ENCODE data around the gene SOCS2. TPM values are rescaled to one million over a fixed set of nuclear protein-coding genes. Genes with fewer than 3 reads are reported as not detected.
"Not testable (repeated sequence)": the region's sequence is repeated elsewhere in the genome, so short reads cannot be mapped to it uniquely, and the experiment has no call there.

SOCS2 gene
- polyA plus RNA-seq (ENCODE audit: insufficient read length in 4 of 4): 10 to 100 TPM; 34.1 to 44.3 (median 40.0) TPM

DNA sequence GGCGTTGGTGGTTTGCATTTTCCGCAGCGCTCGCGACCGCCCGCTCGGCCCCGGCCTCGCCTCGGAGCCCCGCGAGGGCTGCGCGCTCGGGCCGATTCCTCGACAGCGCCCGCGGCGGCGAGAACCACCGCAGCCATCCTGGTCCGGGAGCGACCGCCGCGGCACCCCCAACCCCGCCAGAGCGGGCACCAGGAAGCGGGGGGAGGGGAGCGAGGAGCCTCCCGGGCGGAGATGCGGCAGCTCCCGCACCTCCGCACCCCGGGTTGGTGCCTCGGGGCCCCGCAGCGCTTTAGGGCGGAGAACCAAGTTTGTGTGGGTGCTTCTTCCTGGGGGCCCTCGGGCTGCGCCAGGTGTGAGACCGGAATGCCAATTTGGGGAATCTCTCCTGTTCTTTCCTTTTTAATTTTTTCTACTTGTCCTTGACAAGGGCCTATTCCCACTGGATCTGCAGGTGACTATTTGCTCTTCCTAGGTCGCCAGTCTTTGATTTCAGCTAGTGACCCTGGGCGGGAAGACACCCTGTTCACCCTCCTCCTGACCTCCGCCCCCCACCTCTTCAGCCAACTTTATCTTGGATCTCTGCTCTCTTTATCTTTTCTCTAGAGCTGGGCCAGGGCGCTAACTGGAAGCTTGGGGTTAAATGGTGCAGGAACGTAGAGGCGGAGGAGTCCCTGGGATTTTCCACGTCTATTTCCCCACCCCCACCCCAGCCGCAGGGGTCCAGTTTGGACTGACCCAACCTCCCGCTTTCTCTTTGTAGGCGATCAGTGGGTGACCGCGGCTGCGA is at the start of gene SOCS2:
TSS of gene SOCS2 (plus strand) at position 751 of the 787 bp plus-strand sequence. CDS start 223 bp downstream, outside the sequence.
- DNase-seq (ENCODE audit: low read depth in 4 of 4, low spot score in 3 of 4): no peak

DNA sequence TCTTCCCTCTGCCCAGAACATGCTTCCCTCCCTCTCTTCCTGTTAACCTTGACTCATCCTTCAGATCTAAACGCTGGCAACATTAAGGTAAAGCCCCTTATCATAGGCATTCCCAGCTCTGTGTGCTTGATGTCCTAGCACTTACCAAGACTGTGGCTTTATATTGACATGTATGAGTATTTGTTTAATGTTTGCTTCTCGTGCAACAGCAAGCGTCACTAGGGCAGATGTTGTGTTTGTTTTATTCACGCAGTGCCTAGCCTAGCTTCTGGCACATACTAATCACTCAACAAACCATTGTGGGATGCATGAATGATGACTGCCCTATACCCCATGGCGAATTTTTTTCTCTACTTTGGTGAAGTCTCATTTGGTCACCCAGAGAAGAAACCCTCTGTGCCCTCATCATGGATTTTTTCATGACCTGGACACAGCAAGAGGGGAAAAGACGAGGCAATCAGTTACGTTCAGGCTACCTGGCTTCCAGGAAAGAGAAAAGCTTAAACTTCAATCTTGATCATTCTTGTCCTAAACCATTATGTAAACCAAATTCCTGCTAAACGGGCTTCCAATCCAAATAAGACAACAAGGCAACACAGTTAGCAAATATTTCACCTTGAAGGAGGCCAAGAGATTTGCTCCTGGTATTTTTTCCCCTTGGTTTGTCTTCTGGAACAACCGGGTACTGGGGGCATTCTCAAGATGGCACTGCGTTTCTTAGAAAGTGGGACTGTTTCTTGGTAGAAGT is 47.9 kb upstream of the SOCS2 start:
- no peak for DNase-seq (ENCODE audit: low read depth in 4 of 4, low spot score in 3 of 4)

- DNase-seq (ENCODE audit: low read depth in 4 of 4, low spot score in 3 of 4): no peak
These were observed 45.6 kb upstream of the SOCS2 start for GRCh38 chr12:93526786-93527428.

GRCh38 chr12:93530358-93530757 is 42.1 kb upstream of the SOCS2 start:
- no peak for DNase-seq (ENCODE audit: low read depth in 4 of 4, low spot score in 3 of 4)

GRCh38 chr12:93533310-93533709 is 39.2 kb upstream of the SOCS2 start:
- DNase-seq (ENCODE audit: low read depth in 4 of 4, low spot score in 3 of 4): no peak

GRCh38 chr12:93536111-93536765 is 36.2 kb upstream of the SOCS2 start:
- no peak for DNase-seq (ENCODE audit: low read depth in 4 of 4, low spot score in 3 of 4)

GRCh38 chr12:93536766-93537488 is 35.5 kb upstream of the SOCS2 start:
- no peak for DNase-seq (ENCODE audit: low read depth in 4 of 4, low spot score in 3 of 4)

DNA sequence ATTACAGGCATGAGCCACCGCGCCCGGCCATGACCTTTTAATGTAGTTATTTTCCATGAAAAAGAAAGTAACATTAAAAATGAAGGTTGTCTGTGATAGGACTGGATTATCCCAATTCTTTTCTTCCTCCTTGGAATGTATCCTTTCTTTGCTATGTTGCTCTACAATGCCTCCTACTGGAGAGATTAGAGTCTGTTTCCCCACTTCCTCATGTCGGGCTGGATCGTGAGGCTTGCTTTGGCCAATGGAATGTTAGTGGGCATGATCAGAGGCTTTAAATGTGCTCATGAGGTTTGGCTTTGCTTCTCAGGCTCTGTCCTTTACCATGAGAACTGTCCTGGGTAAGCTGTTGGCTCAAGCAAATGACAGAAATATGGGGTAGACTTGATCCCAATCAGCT is 34.7 kb upstream of the SOCS2 start:
- no peak for DNase-seq (ENCODE audit: low read depth in 4 of 4, low spot score in 3 of 4)

GRCh38 chr12:93539821-93540220 is 32.7 kb upstream of the SOCS2 start:
- no peak for DNase-seq (ENCODE audit: low read depth in 4 of 4, low spot score in 3 of 4)

GRCh38 chr12:93540466-93540865 is 32.0 kb upstream of the SOCS2 start:
- peak; percentile 16 to 30 (median 24) for DNase-seq (ENCODE audit: low read depth in 4 of 4, low spot score in 3 of 4)

DNA sequence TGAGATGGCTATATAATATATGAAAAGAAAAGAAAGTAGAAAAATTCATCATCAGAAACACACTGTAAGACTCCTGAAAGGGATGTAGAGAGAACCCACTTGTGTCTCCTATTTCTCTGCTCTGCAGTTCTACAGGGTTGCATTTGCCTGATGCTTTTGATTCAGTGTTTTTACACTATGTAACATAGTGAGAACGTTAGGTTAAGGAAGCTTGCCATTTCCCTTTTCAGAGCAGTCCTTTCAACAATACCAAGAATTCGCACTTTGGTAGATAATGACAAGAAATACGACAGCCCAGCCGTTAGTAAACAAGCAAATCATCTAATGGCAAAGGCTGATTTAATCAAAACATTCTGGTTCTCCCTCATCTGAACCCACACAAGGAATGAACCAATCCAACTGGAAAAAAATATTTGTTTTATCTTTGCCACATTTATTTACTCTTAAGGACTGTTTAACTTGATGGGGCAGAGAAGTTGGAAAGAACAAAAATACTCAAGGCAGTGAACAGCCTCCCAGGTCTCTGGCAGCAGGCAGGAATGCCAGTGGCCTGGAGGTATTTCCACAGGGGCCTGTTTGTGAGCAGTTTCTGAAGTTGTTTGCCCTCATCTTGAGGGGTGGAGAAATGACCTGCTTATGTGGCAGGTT is 30.8 kb upstream of the SOCS2 start:
- DNase-seq (ENCODE audit: low read depth in 4 of 4, low spot score in 3 of 4): no peak

- DNase-seq (ENCODE audit: low read depth in 4 of 4, low spot score in 3 of 4): no peak
These were observed 24.7 kb upstream of the SOCS2 start for GRCh38 chr12:93547778-93548177.

- DNase-seq (ENCODE audit: low read depth in 4 of 4, low spot score in 3 of 4): no peak
These were observed 23.3 kb upstream of the SOCS2 start for GRCh38 chr12:93549174-93549573.

DNA sequence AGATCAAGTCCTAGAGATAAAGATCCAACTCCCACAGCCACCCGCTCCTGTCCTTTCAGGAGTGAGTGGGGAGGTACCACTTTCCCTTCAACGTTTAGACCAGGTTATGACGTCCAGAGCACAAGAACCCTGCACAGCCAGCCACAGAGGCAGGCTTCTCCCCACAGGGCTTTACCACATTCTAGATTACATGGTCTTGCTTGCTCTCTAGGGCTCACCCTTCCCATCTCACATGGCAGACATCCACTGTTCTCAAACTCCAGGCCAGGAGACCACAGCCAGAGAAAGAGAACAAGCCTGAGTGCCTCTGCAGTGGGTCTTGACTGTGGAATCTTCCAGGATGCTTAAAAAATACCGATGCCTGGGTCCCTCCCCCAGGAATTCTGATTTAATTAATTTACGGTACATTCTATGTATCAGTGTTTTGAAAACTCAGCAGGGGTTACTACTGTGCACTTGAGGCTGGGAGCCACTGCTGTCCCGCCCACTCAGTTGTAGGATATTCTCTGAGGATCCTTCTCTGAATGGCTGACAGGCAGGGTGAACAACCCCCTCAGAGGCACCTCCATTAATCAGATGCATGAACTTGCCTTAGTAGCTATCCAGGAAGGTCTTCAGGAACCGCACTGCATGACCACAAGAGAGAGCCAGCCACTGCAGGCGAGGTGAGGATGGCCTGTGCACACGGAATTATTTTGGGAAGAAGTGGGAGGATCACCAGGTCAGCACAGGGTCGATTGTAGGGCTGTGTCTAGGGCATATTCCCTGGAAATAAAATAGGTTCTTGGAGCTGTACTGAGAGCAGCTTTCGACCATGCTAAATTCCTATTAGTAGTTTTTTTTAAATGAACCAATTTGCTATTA is 21.5 kb upstream of the SOCS2 start:
- DNase-seq (ENCODE audit: low read depth in 4 of 4, low spot score in 3 of 4): no peak

DNA sequence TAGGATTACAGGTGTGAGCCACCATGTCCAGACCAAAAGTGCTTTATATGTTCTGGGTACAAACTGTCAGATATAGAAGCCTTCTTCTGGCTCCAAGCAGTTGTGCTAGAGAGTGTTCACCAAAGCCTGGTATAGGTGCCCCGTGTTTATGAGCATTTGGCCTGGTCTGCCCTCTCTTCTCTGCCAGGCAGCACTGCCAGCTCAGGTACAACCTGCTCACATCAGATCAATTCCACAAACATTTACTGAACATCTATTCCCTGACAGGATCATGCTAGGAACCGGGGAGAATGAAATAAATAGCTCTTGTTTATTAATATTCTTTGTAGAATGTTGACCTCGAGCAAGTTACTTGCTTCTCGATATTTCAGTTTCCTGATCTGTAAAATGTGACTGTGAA is 20.0 kb upstream of the SOCS2 start:
- no peak for DNase-seq (ENCODE audit: low read depth in 4 of 4, low spot score in 3 of 4)

- not testable (repeated sequence) for DNase-seq (ENCODE audit: low read depth in 4 of 4, low spot score in 3 of 4)
These were observed 14.6 kb upstream of the SOCS2 start for GRCh38 chr12:93557879-93558278.

DNA sequence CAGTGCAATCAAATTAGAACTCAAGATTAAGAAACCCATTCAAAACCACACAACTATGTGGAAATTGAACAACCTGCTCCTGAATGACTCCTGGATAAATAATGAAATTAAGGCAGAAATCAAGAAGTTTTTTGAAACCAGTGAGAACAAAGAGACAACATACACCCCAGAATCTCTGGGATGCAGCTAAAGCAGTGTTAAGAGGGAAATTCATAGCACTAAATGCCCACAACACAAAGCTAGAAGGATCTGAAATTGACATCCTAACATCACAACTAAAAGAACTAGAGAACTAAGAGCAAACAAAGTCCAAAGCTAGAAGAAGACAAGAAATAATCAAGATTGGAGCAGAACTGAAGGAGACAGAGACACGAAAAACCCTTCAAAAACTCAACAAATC is 13.8 kb upstream of the SOCS2 start:
- not testable (repeated sequence) for DNase-seq (ENCODE audit: low read depth in 4 of 4, low spot score in 3 of 4)

- no peak for DNase-seq (ENCODE audit: low read depth in 4 of 4, low spot score in 3 of 4)
These were observed 8.5 kb upstream of the SOCS2 start for GRCh38 chr12:93563807-93564538.
